Skin of body (tissue), 2 donors: ENCODE results near the gene SYTL2. TPM values are rescaled to one million over a fixed set of nuclear protein-coding genes. Genes with fewer than 3 reads are reported as not detected.
A peak's percentile ranks its signal among the peaks of the same experiment; 100 is the strongest.
"Not testable (repeated sequence)": the region's sequence is repeated elsewhere in the genome, so short reads cannot be mapped to it uniquely, and the experiment has no call there.

Experiments
- DNase-seq: peaks from one replicate; lab custom pipeline; 2025; lab: John Stamatoyannopoulos, UW
- total RNA-seq: library from RNA; depleted of rRNA; stranded (reverse); fragments of >200 nt; gene quantifications from one replicate; pipeline ENCODE4 v1.2.3, GENCODE V29; 2014

Gene SYTL2
- total RNA-seq, 1 donor from 2014 or later = 40.4 TPM

DNA sequence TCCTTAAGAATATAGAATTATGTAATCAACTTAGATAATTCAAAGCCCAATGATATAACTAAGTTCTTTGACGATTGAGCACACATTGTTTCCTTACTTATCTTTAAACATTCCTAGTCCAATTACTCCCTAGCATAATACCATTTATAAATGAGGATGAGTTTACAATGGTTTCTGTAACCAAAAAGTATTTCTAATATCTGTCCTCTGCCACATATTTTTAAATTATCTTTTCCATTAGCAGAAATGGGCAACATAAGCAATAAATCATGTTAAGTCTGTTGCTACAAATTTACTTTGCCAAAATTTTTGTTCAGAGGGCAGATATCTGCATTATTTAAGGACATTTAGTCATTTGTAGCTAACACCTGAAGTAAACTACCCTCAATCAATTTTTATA, 152.8 kb downstream of the SYTL2 start:
- DNase-seq = no peak

DNA sequence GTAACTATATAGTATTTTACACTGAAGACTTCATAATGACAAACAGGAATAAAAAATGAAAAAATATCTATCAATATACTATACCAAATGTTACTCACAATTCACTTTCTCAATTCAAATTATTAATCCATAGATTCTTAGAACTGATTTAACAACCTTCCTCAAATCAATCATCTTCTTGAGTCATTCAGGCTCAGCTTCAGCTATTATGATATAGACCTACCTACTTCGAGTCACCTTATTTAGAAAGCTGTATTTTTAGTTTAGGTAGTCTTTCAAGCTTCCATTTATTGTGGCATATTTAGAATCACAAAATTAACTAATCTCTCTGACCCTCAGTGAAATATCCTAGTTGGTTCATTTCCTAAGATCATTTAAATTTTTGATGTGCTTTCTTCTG, 154.2 kb downstream of the SYTL2 start:
- DNase-seq = no peak

DNA sequence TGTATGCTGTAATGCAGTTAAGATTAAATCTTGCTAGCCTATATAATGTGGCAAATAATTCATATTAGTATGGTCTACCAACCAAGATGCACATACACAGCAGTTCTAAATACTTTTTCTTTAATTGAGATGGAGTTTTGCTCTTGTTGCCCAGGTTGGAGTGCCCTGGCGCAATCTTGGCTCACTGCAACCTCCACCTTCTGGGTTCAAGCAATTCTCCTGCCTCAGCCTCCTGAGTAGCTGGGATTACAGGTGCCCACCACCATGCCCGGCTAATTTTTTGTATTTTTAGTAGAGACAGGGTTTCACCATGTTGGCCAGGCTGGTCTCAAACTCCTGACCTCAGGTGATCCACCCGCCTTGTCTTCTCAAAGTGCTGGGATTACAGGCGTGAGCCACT, 156.6 kb downstream of the SYTL2 start:
- DNase-seq = not testable (repeated sequence)

DNA sequence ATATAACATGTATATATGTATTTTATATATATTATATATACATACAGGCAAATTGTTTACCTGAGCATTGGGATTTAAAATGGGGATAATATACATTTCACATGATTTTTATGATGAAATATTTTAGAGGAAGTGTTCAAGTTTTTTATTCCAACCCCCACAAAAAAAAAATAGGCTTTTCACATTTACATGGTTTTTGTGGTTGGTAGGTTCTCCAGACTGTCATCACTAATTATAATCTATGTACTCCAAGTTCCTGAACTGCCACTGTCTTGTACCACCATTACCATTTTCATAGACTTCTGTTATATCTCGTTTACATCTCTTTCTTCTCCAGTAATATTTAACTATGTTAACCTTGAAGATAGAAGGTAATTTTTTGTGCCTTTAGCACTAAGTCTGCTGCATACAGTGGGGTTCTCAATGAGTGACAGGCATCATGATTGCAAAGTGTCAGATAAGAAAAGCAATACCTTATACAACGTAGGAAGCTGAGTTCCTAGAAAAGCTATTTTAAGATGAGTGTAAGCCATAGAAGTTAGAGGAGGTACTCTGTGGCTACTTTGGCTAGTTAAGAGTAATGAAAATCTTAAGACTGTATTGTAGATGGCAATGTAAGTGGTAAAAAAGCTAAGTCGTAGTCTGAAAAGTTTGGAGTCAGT, 158.0 kb downstream of the SYTL2 start:
- no peak for DNase-seq

DNA sequence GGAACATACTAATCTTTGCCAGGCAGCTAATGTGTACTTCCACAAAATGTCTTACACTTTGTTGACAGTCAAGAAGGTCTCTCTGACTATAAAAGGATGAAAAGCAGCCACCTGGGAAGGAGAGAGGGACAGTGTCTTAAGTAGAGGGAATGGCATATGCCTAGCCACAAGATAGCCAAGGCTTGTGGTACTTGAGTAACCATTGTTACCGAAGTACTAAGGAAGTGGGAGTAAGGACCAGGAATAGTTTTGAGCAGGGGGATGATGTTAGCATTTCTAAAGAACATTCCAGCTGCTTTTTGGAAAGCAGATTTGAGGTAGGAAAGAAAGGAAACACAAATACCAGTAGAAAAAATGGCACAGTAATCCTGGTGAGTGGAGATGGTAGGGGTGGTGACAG, 159.8 kb downstream of the SYTL2 start:
- no peak for DNase-seq

DNA sequence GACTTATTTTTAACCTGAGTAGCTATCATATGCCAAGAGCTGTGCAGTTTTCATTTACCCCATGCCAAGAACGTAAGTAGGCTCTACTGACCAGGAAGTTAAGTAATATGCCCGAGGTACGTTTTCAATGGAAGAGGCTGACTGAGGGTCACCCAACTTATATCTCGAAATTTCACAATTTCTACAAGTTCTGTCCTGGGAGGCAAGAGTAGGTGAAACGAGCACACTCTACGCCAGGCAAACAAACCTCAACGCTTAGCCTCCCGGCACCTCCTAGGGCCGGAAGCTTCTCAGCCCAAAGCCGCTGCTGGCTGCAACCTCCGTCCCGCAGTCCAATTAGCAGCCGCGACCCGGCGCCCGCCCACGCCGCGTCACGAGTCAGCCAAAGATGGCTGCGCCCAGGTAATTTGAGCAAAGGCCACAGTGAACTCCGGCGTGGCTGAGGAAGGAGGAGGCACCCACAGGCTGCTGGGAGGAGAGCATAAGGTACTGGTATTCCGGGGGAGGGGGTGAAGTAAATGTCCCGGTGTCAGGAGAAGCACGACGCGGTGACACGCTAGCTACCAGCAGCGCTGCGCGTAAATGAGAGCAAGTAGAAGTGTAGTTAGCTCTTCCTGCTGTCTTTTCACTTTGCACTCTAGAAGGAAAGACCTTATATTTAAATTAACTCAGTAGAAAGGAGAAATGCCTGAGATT, 163.2 kb downstream of the SYTL2 start, which contains the start of gene TMEM126A:
TSS of gene TMEM126A (plus strand) at position 364 of the 696 bp plus-strand sequence. CDS start 2,289 bp downstream, outside the sequence.
- peak; percentile 77 for DNase-seq

DNA sequence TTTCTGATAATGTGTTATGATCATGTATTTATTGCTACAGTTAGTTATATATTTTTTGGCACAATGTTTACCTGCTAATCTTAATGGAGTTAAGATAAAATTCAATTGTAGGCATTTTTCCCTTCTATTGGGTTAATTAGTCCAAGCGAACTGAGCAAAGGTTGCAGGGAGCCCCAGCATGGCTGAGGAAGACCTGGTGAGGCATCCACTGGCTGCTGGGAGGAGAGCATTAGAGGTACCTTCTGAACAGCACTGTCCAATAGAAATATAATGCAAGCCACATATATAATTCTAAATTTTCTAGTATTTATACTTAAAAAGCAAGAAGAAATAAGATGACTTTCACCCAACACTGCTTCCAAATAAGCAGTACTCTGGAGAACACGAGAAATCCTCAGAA, 163.9 kb downstream of the SYTL2 start:
- no peak for DNase-seq

Other genes starting within 250 kb of the SYTL2 start
- 13.7 TPM for gene DLG2, start 183.8 kb downstream of the SYTL2 start, total RNA-seq
- 37.1 TPM for gene TMEM126B, start 182.5 kb downstream of the SYTL2 start, total RNA-seq
- 20.2 TPM for gene TMEM126A, start 163.2 kb downstream of the SYTL2 start, total RNA-seq
- gene CREBZF, start 146.0 kb downstream of the SYTL2 start, total RNA-seq = 64.6 TPM
- 1.8 TPM for gene CCDC89, start 124.9 kb downstream of the SYTL2 start, total RNA-seq
- not detected for gene CCDC83, start 44.2 kb upstream of the SYTL2 start, total RNA-seq